Measurements from ENCODE around the gene SIPA1L3.
"Not testable (repeated sequence)": the region's sequence is repeated elsewhere in the genome, so short reads cannot be mapped to it uniquely, and the experiment has no call there.

SIPA1L3 gene

DNA sequence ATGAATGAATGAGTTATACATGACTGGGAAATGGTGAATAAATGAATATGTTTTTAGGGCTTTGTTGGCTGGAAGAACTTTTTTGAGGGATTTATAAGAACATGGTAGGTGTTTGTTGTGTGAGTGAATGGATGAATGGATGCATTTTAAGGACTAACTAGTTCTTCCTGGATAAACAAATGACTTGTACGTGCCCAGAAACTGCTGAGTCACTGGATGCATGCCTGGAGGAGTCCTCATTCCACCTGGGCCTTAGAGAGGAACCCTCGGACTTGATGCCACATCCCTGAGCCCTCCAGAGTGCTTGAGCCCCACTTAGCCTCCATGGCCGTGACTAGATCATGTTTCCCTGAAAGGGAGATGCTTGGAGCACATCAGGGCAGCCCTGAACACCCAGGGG, 163.6 kb downstream of the SIPA1L3 start:
- no peak for DNase-seq (ENCODE audit: low spot score)

DNA sequence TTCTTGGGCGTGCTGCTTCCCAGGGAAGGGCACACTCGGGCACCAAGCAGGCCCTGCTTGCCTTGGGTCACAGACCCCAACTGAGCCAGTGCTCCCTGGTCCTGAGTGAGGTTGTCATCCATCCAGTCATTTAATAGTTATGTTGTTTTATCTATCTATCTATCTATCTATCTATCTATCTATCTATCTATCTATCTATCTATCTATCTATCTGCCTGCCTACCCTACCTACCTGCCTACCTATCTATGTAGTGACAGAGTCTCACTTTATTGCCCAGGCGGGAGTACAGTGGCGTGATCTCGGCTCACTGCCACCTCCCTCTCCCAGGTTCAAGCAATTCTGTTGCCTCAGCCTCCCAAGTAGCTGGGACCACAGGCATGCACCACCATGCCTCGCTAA, 164.0 kb downstream of the SIPA1L3 start:
- not testable (repeated sequence) for DNase-seq (ENCODE audit: low spot score)

DNA sequence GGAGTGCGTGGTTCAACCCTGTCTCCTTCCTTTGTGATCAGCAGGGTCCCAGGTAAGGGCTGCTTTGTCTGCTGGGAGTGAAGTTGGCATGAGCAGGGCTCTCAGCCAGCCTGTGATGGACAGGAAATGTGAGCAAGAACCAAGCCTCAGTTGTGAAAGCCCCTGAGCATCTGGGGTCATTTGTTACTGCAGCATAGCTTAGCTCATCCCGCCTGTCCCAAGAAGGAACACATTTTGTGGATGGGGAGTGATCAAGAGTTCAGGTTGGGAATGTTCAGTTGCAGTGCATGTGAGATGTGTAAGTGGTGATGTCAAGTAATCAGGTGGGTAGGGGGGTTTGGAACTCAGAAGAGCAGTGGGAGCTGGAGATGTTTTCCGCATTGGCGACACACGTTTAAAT, 164.6 kb downstream of the SIPA1L3 start:
- no peak for DNase-seq (ENCODE audit: low spot score)

DNA sequence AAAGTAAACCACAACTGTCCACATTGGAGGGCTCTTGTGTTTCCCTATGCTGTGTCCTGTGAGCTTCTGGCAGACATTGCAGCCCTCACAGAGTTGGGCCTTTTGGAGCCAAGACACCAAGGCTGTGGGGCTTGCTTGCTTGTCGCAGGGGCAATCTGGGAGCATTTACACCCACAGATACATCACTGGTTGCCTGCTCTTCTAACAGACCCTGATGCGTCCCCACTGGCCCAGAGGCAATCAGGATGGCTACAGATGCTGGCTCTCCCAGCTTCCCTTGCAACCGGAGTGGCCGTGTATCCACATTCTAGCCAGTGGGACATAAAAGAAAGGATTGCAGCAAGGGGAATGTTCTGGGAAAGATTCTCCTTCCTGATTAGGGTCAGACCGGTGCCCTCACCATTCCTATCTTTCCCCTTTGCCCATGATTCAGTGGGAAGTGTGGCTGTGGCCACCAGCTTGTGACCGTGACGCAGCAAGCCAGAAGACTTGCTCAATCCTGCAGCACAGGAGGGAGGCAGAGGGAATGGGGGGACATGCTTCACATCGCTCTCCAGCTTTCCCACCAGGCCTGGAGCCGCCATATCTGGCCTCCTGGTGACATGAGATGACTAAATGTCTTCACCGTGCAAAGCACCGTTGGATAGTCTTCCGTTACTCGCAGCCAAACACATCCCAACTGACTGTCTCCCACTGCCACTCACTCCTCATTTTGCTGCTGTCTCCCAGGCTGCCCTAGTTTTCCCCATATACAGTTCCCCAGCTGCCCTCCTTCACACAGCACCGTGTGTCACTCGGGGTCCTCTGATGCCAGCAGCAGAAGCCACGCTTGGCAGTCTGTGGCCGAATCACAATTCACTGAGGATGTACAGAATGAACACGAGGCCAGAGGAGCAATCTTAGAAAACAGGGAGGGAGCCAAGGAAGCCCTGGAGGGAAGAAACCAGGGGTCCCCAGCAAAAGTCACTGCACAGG, 166.1 kb downstream of the SIPA1L3 start:
- DNase-seq (ENCODE audit: low spot score) = no peak

DNA sequence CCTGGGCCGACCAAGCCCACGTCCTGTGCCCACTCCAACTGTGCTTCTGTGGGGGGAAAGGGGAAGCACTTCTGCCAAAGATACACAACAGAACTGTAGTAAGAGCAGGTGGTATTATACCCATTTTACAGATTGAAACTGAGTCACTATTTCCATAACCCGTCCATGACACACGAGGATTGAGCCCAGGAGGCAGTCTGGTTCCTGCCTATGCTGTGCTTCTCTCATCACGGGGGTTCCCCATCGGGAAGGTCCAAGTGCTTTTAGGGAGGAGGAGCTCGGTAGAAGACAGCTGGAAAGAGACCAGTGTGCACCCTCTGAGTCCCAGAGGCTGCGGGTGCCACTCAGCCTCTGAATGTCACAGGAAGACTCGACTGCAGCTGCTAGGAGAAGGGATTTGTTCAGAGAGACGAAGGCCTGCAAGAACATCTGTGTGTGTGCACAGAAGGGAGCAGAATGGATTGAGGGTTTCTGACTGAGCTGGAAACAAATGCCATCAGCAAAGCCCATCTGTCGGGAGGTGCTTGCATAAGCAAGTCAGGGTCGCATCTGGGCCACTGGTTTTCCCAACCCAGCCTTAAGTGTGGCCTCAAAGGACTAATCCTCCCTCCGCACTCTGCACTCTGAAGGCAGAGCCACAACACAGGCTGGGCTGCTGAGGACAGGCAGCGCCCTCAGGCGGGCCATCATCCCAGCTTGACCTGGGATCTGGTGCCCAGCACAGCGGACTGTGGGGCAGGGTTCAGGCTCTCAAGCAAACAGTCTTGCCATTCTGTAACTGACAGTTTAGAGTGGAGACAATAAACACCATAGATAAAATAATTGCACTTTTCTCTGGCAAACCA, 167.1 kb downstream of the SIPA1L3 start:
- peak; percentile 83 for DNase-seq (ENCODE audit: low spot score)

DNA sequence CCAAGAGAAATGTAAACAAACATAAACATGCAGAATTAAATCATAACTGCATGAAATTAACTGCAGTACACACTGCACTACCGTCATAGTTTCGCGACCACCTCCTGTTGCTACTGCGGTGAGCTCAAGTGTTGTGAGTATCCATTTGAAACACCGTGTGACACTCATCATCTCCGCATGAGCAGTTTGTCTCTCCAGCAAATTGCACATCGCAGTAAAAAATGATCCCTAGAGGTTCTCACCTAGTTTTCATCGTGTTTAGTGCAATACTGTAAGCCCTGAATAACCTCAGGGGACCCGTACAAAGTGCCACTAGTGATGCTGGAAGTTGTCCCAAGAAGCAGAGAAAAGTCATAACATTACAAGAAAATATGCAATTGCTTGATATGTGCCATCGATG, 169.3 kb downstream of the SIPA1L3 start:
- DNase-seq (ENCODE audit: low spot score) = no peak

DNA sequence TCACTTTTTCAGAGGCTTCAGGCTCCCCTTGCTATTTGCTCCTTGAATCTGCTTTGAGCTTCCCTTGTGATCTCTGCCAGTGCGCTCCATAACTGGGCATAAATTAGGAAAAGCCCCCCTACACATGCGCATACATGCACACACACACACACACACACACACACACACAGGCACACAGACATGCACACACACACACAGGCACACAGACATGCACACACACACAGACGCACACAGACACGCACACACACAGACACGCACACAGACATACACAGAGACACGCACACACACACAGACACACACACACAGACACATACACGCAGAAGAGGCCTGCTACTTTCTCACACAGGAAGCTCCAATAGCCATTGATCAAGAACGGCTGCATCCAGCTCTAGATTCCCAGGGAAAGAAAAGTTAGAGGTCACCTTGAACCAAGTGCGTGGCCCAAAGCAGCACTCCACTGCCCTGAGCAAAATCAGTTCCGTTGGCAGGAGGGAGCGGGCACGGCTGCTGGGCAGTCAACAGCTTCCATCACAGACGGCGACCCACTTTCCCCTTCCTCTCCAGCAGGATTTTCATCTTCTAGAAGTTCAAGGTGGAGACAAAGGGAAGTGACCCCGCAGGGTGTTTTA, 171.4 kb downstream of the SIPA1L3 start:
- DNase-seq (ENCODE audit: low spot score) = no peak

DNA sequence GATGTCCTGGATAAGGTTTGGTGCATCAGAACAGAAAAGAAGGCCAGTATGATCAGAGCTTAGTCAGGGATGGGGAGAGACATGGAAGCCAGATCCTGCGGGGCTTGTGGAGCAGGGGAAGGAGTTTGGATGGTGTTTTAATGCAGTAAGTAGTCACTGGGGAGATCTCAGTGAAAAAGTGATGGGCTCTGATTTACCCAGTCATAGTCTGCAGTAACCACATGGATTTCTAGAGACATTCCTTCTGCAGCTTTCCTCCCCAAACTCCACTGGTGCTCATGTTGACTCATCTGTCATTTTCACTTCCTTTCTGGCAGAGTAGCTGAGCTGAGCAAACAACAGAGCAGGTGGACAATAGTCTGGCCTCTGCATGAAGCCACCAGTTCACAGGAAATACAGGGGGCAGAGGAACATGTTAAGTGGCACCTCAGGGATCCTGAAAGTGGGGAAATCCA, 172.9 kb downstream of the SIPA1L3 start:
- no peak for DNase-seq (ENCODE audit: low spot score)

DNA sequence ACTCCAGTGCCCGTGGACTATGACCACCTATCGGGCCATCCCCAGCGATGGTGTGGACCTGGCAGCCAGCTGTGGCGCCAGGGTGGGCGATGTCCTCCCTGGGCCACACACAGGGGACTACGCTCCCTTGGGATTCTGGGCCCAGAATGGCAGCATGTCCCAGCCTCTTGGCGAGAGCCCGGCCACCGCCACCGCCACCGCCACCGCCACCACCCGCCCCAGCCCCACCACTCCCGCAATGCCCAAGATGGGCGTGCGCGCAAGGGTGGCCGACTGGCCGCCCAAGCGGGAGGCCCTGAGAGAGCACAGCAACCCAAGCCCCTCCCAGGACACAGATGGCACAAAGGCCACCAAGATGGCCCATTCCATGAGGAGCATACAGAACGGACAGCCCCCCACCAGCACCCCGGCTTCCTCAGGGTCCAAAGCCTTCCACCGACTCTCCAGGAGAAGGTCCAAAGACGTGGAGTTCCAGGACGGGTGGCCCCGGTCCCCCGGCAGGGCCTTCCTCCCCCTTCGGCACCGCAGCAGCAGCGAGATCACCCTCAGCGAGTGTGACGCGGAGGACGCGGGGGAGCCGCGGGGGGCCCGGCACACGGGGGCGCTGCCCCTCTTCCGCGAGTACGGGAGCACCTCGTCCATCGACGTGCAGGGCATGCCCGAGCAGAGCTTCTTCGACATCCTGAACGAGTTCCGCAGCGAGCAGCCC, 174.7 kb downstream of the SIPA1L3 start:
- DNase-seq (ENCODE audit: low spot score) = no peak

DNA sequence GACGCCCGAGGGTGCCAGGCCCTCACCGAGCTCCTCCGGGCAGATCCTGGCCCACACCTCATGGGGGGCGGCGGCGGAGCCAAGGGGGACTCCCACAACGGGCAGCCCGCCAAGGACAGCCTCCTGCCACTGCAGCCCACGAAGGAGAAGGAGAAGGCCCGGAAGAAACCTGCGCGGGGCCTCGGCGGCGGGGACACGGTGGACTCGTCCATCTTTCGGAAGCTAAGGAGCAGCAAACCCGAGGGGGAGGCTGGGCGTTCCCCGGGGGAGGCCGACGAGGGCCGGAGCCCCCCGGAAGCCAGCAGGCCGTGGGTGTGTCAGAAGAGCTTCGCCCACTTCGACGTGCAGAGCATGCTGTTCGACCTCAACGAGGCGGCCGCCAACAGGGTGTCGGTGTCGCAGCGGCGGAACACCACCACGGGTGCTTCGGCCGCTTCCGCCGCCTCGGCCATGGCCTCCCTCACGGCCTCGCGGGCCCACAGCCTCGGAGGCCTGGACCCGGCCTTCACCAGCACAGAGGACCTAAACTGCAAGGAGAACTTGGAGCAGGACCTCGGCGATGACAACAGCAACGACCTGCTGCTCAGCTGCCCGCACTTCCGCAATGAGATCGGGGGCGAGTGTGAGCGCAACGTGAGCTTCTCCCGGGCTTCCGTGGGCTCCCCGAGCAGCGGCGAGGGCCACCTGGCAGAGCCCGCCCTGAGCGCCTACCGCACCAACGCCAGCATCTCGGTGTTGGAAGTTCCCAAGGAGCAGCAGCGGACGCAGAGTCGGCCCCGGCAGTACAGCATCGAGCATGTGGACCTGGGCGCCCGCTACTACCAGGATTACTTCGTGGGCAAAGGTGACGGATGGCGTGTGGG, 175.5 kb downstream of the SIPA1L3 start:
- no peak for DNase-seq (ENCODE audit: low spot score)

DNA sequence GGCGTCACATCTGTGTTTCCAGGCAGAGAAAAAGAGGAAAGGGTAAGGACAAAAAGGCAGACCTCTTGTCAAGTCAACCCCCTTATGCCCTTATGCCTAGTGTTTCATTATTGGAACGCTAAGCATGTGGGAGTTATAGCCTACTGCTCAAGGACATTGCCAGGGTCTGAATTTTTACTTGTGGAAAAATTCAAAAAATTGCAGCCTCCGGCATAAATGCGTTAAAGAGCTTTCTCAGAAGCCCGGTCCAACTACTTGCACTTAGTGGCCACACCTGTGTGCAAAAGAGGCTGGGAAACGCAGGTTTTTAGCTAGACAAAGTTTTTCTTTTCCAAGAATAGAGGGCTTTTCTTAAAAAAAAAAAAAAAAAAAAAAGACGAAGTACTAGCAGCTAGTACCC, 177.2 kb downstream of the SIPA1L3 start:
- DNase-seq (ENCODE audit: low spot score) = no peak

DNA sequence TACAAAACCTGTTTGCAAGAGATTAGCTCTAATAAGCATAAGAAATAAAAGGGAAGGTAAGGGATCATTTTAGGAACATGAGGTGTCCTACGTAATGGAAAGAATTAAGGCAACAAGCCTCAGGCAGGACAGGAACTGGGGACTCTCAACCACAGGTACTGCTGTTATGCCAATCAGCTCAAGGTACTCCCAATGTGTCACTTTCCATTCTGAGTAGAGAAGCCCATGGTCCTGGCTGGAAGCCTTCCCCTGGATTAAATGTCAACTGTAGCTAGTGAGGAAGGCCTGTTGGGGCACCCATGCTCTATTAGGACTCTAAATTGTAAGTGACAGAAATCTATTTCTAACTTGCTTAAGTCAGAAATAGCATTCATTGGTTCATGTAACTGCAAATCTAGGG, 182.4 kb downstream of the SIPA1L3 start:
- no peak for DNase-seq (ENCODE audit: low spot score)

DNA sequence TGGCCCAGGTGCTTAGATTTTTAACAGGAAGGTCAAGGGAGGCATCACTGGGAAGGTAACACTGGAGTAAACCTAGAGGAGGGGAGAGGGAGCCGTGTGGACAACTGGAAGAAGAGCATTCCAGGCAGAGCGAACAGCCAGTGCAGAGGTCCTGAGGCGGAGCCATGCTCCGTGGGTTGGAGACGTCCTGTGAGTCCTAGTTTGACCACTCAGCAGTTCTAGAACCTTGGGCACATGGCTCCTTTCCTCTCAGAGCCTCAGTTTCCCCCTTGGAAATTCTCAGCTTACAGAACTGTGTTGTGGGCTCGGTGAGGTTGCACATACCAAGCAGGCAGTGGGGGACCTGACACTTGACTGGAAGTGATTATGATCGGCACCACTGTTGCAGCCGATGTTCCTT, 186.1 kb downstream of the SIPA1L3 start:
- DNase-seq (ENCODE audit: low spot score) = no peak

DNA sequence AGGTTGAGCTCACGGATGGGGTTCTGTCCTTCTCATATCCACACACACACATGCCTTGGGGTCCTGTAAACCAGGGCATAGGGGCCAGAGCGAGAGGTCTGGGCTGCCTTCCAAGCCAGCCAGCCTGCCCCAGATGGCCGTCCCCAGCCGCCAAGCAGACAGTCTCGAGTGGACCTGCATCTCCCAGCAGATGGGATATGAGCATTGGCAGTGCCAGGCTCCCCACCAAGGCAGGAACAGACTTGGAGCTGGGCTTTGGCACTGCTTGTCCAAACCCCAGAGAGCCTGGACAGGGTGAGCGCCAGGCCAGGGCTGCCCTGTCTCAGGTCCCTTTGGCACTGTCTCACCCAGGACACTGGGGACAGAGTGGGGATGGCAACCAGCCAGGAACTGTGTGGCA, 186.6 kb downstream of the SIPA1L3 start:
- DNase-seq (ENCODE audit: low spot score) = no peak

DNA sequence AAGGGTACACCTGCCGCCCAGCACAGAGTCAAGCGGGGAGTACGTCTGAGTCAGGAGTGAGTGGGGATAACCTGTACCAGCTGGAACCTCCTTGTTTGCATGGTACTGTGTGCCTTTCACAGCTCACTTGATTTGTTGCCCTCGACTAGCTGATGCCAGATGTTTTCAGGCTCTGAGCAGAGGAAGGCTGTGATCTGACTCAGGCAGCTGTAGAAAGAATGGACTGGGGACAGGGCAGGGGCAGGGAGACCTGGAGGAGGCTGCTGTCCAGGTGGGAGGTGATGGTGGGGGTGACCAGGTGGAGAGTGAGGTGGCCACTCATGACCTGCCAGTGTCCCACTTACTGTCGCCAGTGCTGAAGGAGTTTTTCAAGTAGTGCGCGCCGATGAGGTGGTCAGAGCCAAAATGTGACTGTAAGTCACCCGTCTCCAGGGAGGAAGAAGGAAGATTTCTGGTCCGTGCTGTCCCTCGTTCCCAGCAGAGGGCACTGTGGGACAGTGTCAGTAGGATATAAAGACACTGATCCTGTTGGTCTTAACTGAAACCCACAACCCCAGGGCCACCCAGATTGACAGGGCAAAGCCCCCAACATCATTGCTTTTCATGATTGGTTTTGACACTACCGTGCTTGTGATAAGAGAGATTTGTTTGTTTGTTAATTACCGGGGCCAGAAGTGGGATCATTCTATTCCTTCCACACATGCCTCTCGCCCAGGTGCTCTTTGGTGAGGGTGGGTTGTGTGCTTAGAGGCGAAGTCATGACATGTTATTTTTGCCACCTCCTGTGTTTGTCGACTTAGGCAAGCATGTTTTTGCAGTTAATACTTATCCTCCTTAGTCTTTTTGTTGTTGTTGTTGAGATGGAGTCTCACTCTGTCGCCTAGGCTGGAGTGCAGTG, 188.7 kb downstream of the SIPA1L3 start:
- peak; percentile 80 for DNase-seq (ENCODE audit: low spot score)

DNA sequence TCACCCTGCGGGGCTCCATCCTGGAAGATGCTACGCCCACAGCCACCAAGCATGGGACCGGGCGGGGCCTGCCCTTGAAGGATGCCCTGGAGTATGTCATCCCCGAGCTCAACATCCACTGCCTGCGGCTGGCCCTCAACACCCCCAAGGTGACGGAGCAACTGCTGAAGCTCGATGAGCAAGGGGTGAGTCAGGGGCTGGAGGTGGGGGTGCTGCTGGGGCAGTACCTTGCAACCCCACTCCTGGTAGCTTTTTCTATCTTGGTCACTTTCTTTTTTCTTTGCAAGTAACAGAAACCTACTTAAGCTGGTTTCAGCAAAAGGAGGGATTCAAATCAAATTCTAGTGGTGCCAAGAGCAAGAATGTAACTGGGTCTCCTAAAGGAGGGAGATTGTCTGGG, 193.0 kb downstream of the SIPA1L3 start:
- DNase-seq (ENCODE audit: low spot score) = no peak

DNA sequence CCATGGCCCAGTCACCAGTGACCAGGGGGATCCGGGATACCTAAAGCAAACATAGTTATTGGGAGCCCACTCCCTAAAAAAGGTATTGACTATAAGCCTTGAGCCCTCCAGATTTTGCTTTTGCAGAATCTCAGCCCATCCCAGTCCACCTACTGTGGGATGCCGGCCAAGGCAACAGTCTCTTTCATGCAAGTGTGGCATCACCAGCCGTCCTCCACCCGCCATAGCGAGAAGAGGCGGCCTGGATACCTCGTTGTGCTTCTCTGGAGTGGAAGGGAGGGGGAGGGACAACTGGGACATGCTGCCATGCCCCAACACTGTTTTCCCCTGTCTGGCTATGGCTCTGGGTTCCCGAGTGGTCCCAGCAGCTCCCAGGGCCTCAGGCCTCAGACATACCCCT, 193.6 kb downstream of the SIPA1L3 start:
- no peak for DNase-seq (ENCODE audit: low spot score)

DNA sequence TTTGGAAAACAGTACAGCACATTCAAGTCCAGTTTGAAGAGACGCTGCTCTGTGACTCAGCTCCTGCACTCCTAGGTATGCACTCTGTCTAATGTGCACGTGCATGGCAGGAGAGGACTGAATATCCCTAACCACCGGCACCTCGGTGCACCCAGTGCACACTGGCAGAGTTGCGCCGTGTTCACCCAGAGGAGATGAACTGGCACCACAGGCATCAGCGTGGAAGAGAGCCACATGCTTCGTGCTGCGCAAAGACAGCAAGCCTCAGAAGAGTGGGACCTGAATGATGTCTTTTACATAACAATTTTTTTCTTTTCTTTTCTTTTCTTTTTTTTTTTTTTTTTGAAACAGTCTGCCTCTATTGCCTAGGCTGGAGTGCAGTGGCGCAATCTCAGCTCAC, 194.7 kb downstream of the SIPA1L3 start:
- no peak for DNase-seq (ENCODE audit: low spot score)

DNA sequence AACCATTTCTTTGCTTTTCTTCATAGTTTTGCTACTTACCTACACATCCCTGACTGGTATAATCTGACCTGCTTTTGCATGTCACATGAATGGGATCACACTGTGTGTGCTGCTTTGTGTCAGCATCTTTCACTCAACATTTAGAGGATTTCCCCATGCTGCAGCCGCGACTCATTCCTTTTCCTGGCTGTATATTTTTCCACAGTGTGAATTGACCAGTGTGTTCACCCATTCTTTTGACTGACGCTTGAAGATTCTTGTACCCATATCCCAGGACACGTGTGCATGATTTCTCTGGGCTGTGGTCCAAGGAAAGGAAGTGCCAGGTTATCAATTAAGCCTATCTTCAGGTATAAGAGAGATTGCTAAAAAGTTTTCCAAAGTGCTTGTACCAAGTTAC, 198.6 kb downstream of the SIPA1L3 start:
- no peak for DNase-seq (ENCODE audit: low spot score)

DNA sequence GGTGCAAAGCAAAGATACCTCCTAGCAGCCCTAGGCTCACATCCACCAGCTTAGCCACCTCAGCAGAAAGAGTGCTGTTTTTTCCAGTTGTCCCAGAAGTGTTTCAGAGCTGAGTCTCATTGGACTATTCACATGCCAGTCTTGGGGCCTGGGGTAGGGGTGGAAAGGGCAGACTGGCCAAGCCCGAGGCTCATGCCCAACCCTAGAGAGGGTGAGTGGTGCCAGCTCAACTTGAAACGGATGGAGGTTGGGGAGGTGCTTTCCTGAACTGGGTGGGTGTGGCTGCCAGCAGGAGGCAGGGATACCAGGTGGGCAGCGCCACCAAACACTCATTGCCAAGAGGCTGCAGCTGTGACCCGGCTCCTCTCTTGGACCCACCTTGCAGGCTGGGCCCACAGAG, 200.1 kb downstream of the SIPA1L3 start:
- DNase-seq (ENCODE audit: low spot score) = no peak

Data from ecto neural progenitor cell (in vitro differentiated cells).